Endothelial cell of umbilical vein (primary cell): ENCODE data around the gene TNFRSF21. TPM values are rescaled to one million over a fixed set of nuclear protein-coding genes. Genes with fewer than 3 reads are reported as not detected.

Source experiments
- BruUV-seq: library from RNA; stranded (reverse); fragments of 400-500 nt; replicated peaks from 2 replicates; lab custom pipeline; 2021; lab: Mats Ljungman, UMichigan
- CTCF ChIA-PET: fragments of 300-600, 350-600 bp; sonication (Branson Sonifier 250); formaldehyde crosslinking; loops from one replicate; lab custom pipeline; 2021; ENCODE audit warnings: antibody characterized with exemption, inconsistent platforms; lab: Charles Lee
- POLR2A ChIA-PET: fragments of 300-600, 350-600 bp; sonication (Branson Sonifier 250); formaldehyde crosslinking; loops from one replicate; lab custom pipeline; 2021; ENCODE audit warnings: antibody characterized with exemption, inconsistent platforms; lab: Charles Lee
- DNase-seq: peaks from one replicate; pipeline ENCODE4 v3.0.0-alpha.2; 2011; ENCODE audit warnings: low read depth, low spot score
- FAIRE-seq: peaks from 2 replicates; lab custom pipeline; 2011; peaks lifted over from hg19 to GRCh38; lab: Jason Lieb, UNC
- H2AFZ ChIP-seq: 2 replicates; pipeline ENCODE4 v1.6.0; 2012; ENCODE audit warnings: low read depth, low read length, control low read depth, inconsistent platforms
- H3K27ac ChIP-seq: 2 replicates; pipeline ENCODE4 v1.5.1; 2011; ENCODE audit warnings: low read depth, mild to moderate bottlenecking, control low read depth, low read length, moderate library complexity; ENCODE audit not compliant: insufficient read depth
- H3K27me3 ChIP-seq, 2 experiments: 2 replicates each; pipeline versions ENCODE4 v1.6.0 to v1.6.1; 2011; ENCODE audit warnings: low read length in 2 of 2, mixed read lengths in 1 of 2; ENCODE audit not compliant: control insufficient read depth in 2 of 2, insufficient read depth in 2 of 2
- H3K36me3 ChIP-seq, 2 experiments: 2 replicates in 1 of 2; 3 replicates in 1 of 2; pipeline ENCODE4 v1.5.1; 2011; ENCODE audit warnings: low read length in 2 of 2, mild to moderate bottlenecking in 1 of 2, moderate library complexity in 1 of 2; ENCODE audit not compliant: control insufficient read depth in 2 of 2, insufficient read depth in 2 of 2; ENCODE audit errors: extremely low read depth in 1 of 2
- H3K4me1 ChIP-seq: 3 replicates; pipeline ENCODE4 v1.5.1; 2011; ENCODE audit warnings: mild to moderate bottlenecking, low read length; ENCODE audit not compliant: control insufficient read depth, insufficient read depth; ENCODE audit errors: extremely low read depth
- H3K4me2 ChIP-seq: 2 replicates; pipeline ENCODE4 v1.6.1; 2011; ENCODE audit warnings: low read length, control low read depth, mixed read lengths; ENCODE audit not compliant: insufficient read depth
- H3K4me3 ChIP-seq, 3 experiments: fragments of 200-600 bp in 1 of 3; sonication (generic), shearing (Covaris generic) in 1 of 3; replicated peaks in 1 of 3; 2 replicates each; pipeline ENCODE4 v1.5.1; 2011 to 2016; ENCODE audit warnings: control low read depth in 3 of 3, low read length in 3 of 3, mild to moderate bottlenecking in 2 of 3, inconsistent platforms in 1 of 3, low read depth in 1 of 3, moderate library complexity in 1 of 3; ENCODE audit not compliant: insufficient read depth in 1 of 3
- H3K79me2 ChIP-seq: 2 replicates; pipeline ENCODE4 v1.6.0; 2012; ENCODE audit warnings: low read length, inconsistent platforms; ENCODE audit not compliant: control insufficient read depth, insufficient read depth
- H3K9ac ChIP-seq: replicated peaks from 2 replicates; pipeline ENCODE3; 2011; ENCODE audit warnings: low read length, control low read depth; ENCODE audit not compliant: insufficient read depth; ENCODE audit errors: extremely low read depth
- H3K9me1 ChIP-seq: replicated peaks from 3 replicates; pipeline ENCODE4 v1.6.0; 2011; ENCODE audit warnings: mild to moderate bottlenecking, low read length; ENCODE audit not compliant: control insufficient read depth, insufficient read depth; ENCODE audit errors: extremely low read depth
- H3K9me3 ChIP-seq: replicated peaks from 2 replicates; pipeline ENCODE4 v1.5.1; 2012; ENCODE audit warnings: low read length, inconsistent platforms; ENCODE audit not compliant: control insufficient read depth, insufficient read depth
- H4K20me1 ChIP-seq: replicated peaks from 2 replicates; pipeline ENCODE3; 2011; ENCODE audit warnings: mild to moderate bottlenecking, low read length; ENCODE audit not compliant: control insufficient read depth, insufficient read depth; ENCODE audit errors: extremely low read depth
- CTCF ChIP-seq, 2 donors: IDR thresholded peaks; 1 replicate in 1 of 2; 2 replicates in 1 of 2; pipeline ENCODE4 v1.5.1; 2011; ENCODE audit warnings: low read length in 2 of 2, mild to moderate bottlenecking in 2 of 2, moderate library complexity in 2 of 2, control low read depth in 1 of 2, inconsistent platforms in 1 of 2, low read depth in 1 of 2; ENCODE audit not compliant: insufficient read depth in 1 of 2; ENCODE audit errors: extremely low read depth in 1 of 2
- EZH2 ChIP-seq: IDR thresholded peaks from 2 replicates; pipeline ENCODE4 v1.6.1; 2012; ENCODE audit warnings: borderline replicate concordance, low read depth, mild to moderate bottlenecking, moderate library complexity, low read length, inconsistent platforms; ENCODE audit not compliant: severe bottlenecking
- FOS ChIP-seq: IDR thresholded peaks from 2 replicates; pipeline ENCODE4 v1.6.1; 2011; ENCODE audit warnings: mild to moderate bottlenecking, low read length, moderate library complexity, borderline replicate concordance; ENCODE audit not compliant: insufficient read depth
- GATA2 ChIP-seq: IDR thresholded peaks from 2 replicates; pipeline ENCODE4 v1.7.0; 2011; ENCODE audit warnings: low read depth, mild to moderate bottlenecking, moderate library complexity, mixed read lengths, low read length; ENCODE audit not compliant: insufficient read length, insufficient read depth
- JUN ChIP-seq: IDR thresholded peaks from 2 replicates; pipeline ENCODE4 v1.6.1; 2011; ENCODE audit warnings: borderline replicate concordance, low read depth; ENCODE audit not compliant: insufficient read length, insufficient read depth
- MYC ChIP-seq: IDR thresholded peaks from one replicate; pipeline ENCODE4 v1.6.1; 2011; ENCODE audit warnings: mild to moderate bottlenecking, low read depth, low read length
- POLR2A ChIP-seq: IDR thresholded peaks from 2 replicates; pipeline ENCODE4 v1.6.1; 2012; ENCODE audit warnings: low read depth, mild to moderate bottlenecking, control low read depth, low read length
- POLR2AphosphoS5 ChIP-seq: IDR thresholded peaks from 2 replicates; pipeline ENCODE4 v1.6.1; 2012; ENCODE audit warnings: low read depth, mild to moderate bottlenecking, control low read depth, low read length, moderate library complexity; ENCODE audit not compliant: insufficient read depth
- dilution Hi-C: fragments of 300-500 bp; cut with MboI; formaldehyde crosslinking; loops from one replicate; pipeline ENCODE4 v1.15.0; 2019; ENCODE audit warnings: low sequenced_read_pairs; ENCODE audit not compliant: extremely low pct_ligation_motif_present
- intact Hi-C: fragments of 100-400 bp; cut with micrococcal nuclease; formaldehyde crosslinking; loops from one replicate; pipeline ENCODE4 v1.10.0; 2022
- polyA plus RNA-seq, 4 experiments: library from polyadenylated mRNA; depleted of rRNA in 3 of 4; stranded (reverse) in 3 of 4; unstranded in 1 of 4; fragments of >200 nt; gene quantifications; 2 replicates each; pipeline versions ENCODE4 v1.2.1 to v1.2.3, GENCODE V29; 2011 to 2012; ENCODE audit warnings: missing spikeins in 1 of 4
- total RNA-seq: library from RNA; stranded (reverse); gene quantifications from 2 replicates; pipeline ENCODE4 v1.2.3, GENCODE V29; 2021
- TF ChIP-seq, protein P1 (sequence below): IDR thresholded peaks from 2 replicates; pipeline ENCODE4 v1.6.1; 2011; ENCODE audit not compliant: insufficient read depth, insufficient read length

TNFRSF21 gene
- total and polyA plus RNA-seq, 2 donors (not counting 3 experiments of a cell fraction or from before 2014, with no cell fraction given) = 26.0 to 40.6 TPM

DNA sequence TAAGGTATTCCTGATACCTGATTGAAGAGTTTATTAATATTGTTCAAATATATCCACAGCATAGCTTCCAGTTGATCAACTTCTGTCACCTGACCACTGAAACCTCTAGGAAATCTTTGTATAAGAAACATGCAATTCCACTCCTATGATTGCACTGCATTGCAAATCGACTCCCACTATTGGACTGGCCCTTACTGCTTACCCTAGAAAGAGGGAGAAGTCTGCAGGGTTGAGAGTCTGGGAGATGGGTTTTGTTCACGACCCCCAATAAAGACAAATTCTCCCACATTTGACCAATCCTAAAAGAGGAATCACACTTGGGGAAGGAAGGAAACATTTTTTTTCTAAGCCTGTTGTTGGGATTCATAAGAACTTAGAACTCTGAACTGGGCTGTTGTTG, 43.7 kb downstream of the TNFRSF21 start:
- H3K4me3 ChIP-seq = no peak overlapping the region
- H3K9me3 ChIP-seq = no peaks in the 10 kb centered on the region
- no peaks in the 10 kb centered on the region for H3K79me2 ChIP-seq
- H3K4me1 ChIP-seq = peaks cover 59% of the 10 kb centered on the region
- H3K4me2 ChIP-seq = no peak overlapping the region
- H3K27me3 ChIP-seq = no peaks in the 10 kb centered on the region
- DNase-seq = peak; percentile 25
- dilution Hi-C loops = no loop called here
- BruUV-seq = no TSS peak
- intact Hi-C loops = loop anchor here (1.0 to 10.0 kb wide), 4 partner anchors 131 to 1221 kb away; no protein-coding TSS in a partner anchor
- no peaks in the 10 kb centered on the region for H4K20me1 ChIP-seq
- H3K9ac ChIP-seq = no peak overlapping the region
- no peak overlapping the region for H2AFZ ChIP-seq
- CTCF ChIA-PET = interaction anchor here (1.7 kb wide), 1 partner anchor 417 kb away, joined by 9 read pairs; no protein-coding TSS in a partner anchor
- no peaks in the 10 kb centered on the region for H3K9me1 ChIP-seq
- no peaks in the 10 kb centered on the region for H3K36me3 ChIP-seq
- FAIRE-seq = no peak
- H3K27ac ChIP-seq = peak overlapping the region; percentile 76
- no peak for TF ChIP-seq MYC
- TF ChIP-seq FOS = no peak
- TF ChIP-seq POLR2AphosphoS5 = no peak
- TF ChIP-seq, protein P1, sequence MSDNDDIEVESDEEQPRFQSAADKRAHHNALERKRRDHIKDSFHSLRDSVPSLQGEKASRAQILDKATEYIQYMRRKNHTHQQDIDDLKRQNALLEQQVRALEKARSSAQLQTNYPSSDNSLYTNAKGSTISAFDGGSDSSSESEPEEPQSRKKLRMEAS = no peak
- TF ChIP-seq CTCF (IDR thresholded peaks at IDR 0.05; ENCODE audit: extremely low read depth in 1 of 2, insufficient read depth in 1 of 2, low read depth in 1 of 2, low read length in 2 of 2) = no peak
- TF ChIP-seq GATA2 = no peak
- no peak for TF ChIP-seq EZH2
- no peak for TF ChIP-seq JUN
- no peak for TF ChIP-seq POLR2A
- POLR2A ChIA-PET = no interaction called here
